ENCODE data around the gene IFT122.
"Not testable (repeated sequence)": the region's sequence is repeated elsewhere in the genome, so short reads cannot be mapped to it uniquely, and the experiment has no call there.

IFT122 gene

DNA sequence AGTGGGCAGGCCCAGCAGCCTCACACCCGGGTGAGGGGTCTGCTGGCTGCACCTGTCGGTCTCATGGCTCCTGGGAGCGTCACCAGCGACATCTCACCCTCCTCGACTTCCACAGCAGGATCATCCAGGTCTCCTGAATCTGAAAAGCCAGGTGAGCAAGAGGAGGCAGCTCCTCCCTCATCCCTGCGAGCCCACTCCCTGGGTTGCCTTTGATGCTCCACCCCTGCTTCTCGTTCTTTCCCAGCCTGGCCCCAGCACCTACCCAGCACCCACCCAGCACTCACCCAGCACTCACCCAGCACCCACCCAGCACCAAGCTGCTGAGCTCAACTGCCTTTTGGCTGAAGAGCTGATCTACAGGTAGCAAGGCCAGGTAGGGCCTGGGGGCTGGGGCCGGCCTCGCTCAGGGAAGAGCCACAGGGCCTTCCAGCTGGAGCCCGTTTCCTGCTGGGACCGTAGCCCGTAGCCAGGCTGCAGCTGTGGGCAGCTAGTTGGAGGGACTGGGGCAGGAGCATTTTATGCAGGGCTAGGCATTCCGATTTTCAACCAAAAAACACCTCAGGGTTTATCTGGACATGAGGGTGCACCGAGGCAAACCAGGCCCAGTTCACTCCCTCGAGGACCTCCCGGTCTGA, 103.2 kb downstream of the IFT122 start, which contains the start of gene H1-8:
TSS of gene H1-8 (plus strand) at position 20 of the 635 bp plus-strand sequence. CDS start at position 64, 44 bp downstream.
- no peak for TF ChIP-seq Cebpa-rat (IDR thresholded peaks at IDR 0.05)
- peaks cover 0 to 11% (median 5%) of the 10 kb centered on the region in 10 experiments; a peak in 13 of 20 replicates for H3K4me1 ChIP-seq
- no peak within 1 kb of the TSS; a peak in 1 of 22 replicates for H3K9ac ChIP-seq
- no peaks in the 10 kb centered on the region; a peak in 1 of 22 replicates for H4K20me1 ChIP-seq
- H3K36me3 ChIP-seq, result no peaks in the 10 kb centered on the region
- H3K27me3 ChIP-seq, result no peaks in the 10 kb centered on the region
- no peak within 1 kb of the TSS for H3K4me2 ChIP-seq
- H3K27ac ChIP-seq, result no peak within 1 kb of the TSS
- no peaks in the 10 kb centered on the region for H3K9me3 ChIP-seq (replicated peaks in 1 of 11)
- no peak within 1 kb of the TSS for H3K4me3 ChIP-seq

DNA sequence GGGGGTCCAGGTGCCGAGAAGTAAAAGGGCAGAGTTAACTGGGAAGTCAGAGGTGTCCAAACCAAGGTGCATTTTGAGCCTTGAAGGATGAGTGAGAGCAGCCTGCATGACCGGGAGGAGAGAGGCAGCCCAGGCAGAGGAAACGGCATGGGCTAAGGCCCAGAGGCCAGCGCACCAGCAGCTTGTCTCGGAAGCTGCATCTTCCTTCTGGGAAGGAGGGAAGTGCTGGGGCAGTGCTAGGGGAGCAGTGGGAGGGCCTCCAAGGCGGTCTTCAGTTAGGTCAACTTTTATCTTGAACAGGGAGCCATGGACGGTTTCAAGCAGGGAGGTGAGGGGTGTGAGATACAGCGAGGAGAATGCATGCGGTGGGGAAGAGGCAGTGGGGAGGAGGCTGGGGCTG, 104.0 kb downstream of the IFT122 start:
- Histone ChIP-seq H3K27me3 (no peaks in the 10 kb centered on the region), H3K9ac (no peak overlapping the region; a peak in 1 of 22 replicates), H3K36me3 (no peaks in the 10 kb centered on the region), H3K4me1 (peaks cover 2 to 16% (median 12%) of the 10 kb centered on the region in 10 experiments; a peak in 17 of 20 replicates), H3K9me3 (replicated peaks in 1 of 11) (no peaks in the 10 kb centered on the region), H3K4me3 (no peak overlapping the region), H4K20me1 (no peaks in the 10 kb centered on the region; a peak in 1 of 22 replicates), H3K27ac (no peak overlapping the region), H3K4me2 (no peak overlapping the region)
- no peak for TF ChIP-seq Cebpa-rat (IDR thresholded peaks at IDR 0.05)

DNA sequence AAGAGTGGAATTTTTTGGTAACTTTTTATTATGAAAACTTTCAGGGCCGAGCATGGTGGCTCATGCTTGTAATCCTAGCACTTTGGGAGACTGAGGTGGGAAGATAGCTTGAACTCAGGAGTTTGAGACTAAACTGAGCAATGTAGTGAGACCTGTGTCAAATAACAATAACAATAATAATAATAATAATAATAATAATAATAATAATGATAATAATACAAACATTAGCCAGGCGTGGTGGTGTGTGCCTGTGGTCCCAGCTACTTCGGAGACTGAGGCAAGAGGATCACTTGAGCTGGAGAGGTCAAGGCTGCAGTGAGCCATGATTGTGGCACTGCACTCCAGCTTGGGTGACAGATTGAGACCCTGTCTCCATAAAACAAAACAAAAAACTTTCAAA, 105.9 kb downstream of the IFT122 start:
- H4K20me1 ChIP-seq, result not testable (repeated sequence)

DNA sequence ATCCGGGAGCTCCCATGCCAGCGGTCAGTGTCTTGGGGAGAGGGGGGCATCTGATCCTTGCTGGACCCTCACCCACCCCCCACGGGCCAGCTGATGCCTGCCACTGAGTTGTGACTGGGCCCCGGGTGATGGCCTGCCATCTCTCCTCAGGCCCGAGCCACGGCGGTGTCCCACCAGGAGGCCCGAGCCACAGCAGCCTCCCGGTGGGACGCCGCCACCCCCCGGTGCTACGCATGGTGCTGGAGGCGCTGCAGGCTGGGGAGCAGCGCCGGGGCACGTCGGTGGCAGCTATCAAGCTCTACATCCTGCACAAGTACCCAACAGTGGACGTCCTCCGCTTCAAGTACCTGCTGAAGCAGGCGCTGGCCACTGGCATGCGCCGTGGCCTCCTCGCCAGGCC, 107.2 kb downstream of the IFT122 start:
- no peak overlapping the region for H3K4me3 ChIP-seq
- peaks cover 22 to 40% (median 27%) of the 10 kb centered on the region in 10 experiments; a peak in 19 of 20 replicates for H3K4me1 ChIP-seq
- no peak for TF ChIP-seq Cebpa-rat (IDR thresholded peaks at IDR 0.05)
- H3K9me3 ChIP-seq (replicated peaks in 1 of 11), result no peaks in the 10 kb centered on the region
- H3K4me2 ChIP-seq, result no peak overlapping the region
- H3K9ac ChIP-seq, result no peak overlapping the region
- H3K27ac ChIP-seq, result no peak overlapping the region
- no peaks in the 10 kb centered on the region for H3K27me3 ChIP-seq
- H3K36me3 ChIP-seq, result no peaks in the 10 kb centered on the region
- no peaks in the 10 kb centered on the region; a peak in 2 of 22 replicates for H4K20me1 ChIP-seq

More for the DNA sequence above, 105.9 kb downstream of the IFT122 start:
- not testable (repeated sequence) for H3K4me2 ChIP-seq; H3K27ac ChIP-seq; H3K27me3 ChIP-seq; H3K4me3 ChIP-seq; H3K36me3 ChIP-seq; H3K9ac ChIP-seq; H3K9me3 ChIP-seq (replicated peaks in 1 of 11)
- peaks cover 22 to 35% (median 26%) of the 10 kb centered on the region in 10 experiments; a peak in 17 of 20 replicates for H3K4me1 ChIP-seq

DNA sequence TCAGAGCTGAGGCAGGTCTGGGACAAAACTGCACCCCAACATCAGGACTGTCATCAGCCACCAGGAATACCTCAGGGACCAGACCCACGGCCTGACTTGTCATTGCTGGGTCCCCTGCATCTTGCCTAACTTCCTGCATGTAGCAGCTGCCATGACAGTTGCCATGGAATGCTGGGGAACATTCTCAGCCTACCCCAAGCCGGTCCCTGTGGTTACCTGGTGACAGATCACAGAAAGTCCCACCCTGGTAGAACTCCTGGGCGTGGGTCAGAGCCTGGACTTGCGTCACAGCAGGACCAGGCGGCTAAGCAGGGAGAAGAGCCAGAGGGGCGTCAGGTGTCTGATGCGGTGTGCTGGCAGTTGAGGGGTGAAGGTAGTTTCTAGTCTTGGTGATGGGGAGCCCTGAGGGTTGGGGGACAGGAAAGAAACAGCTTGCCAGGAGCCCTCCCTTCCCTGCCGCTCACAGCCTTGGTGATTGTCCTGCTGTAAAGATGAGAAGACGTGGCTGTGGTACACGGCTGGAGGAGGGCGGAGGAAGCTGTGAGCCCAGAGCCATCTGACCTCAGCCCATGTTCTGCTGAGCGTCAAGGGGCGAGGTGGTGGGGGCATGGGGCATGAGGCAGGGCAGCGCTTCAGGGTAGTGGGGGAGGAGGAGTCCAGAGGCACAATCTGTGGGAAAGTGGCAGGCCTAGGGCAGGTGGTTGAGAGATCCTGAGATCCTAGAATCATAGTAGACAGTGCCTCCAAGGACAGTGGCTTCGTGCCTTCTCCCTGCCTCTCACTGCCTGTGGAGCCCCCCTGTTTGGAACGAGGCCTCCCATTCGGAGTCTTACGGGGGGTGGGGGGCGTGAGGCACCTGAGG, 108.3 kb downstream of the IFT122 start:
- Histone ChIP-seq H3K27me3 (no peaks in the 10 kb centered on the region), H3K4me3 (no peak overlapping the region), H3K27ac (peak overlapping the region in 7 of 11 experiments; percentile 2 to 65 (median 44); a peak in 10 of 22 replicates), H3K4me2 (peak overlapping the region in 8 of 11 experiments; percentile 8 to 70 (median 32); a peak in 10 of 22 replicates), H3K9me3 (replicated peaks in 1 of 11) (no peaks in the 10 kb centered on the region), H4K20me1 (peaks cover 0 to 5% (median 0%) of the 10 kb centered on the region in 11 experiments; a peak in 2 of 22 replicates), H3K9ac (no peak overlapping the region), H3K4me1 (peaks cover 33 to 51% (median 38%) of the 10 kb centered on the region in 10 experiments), H3K36me3 (no peaks in the 10 kb centered on the region)
- TF ChIP-seq Cebpa-rat (IDR thresholded peaks at IDR 0.05), result no peak

DNA sequence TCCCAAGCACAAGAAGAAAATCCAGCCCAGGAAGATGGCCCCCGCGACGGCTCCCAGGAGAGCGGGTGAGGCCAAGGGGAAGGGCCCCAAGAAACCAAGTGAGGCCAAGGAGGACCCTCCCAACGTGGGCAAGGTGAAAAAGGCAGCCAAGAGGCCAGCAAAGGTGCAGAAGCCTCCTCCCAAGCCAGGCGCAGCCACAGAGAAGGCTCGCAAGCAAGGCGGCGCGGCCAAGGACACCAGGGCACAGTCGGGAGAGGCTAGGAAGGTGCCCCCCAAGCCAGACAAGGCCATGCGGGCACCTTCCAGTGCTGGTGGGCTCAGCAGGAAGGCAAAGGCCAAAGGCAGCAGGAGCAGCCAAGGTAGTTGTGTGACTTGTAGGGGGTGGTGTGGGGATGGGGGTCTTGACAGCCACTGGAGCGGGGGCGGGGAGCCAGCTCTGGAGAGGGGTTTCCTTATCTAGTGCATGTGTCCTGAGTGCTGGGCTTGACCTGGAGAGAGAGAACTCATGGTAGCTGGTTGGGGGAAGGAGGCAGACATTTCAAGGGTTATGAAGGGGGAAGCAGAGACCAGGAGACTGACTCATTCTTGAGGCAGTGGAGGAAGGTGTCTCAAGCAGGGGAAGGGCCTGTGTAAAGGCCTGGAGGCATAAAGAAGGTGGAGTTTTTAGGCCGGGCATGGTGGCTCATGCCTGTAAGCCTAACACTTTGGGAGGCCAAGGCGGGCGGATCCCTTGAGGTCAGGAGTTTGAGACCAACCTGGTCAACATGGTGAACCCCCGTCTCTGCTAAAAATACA, 109.2 kb downstream of the IFT122 start:
- TF ChIP-seq Cebpa-rat (IDR thresholded peaks at IDR 0.05), result no peak
- Histone ChIP-seq H3K9me3 (replicated peaks in 1 of 11) (no peaks in the 10 kb centered on the region), H3K4me1 (peaks cover 42 to 59% (median 47%) of the 10 kb centered on the region in 10 experiments)

DNA sequence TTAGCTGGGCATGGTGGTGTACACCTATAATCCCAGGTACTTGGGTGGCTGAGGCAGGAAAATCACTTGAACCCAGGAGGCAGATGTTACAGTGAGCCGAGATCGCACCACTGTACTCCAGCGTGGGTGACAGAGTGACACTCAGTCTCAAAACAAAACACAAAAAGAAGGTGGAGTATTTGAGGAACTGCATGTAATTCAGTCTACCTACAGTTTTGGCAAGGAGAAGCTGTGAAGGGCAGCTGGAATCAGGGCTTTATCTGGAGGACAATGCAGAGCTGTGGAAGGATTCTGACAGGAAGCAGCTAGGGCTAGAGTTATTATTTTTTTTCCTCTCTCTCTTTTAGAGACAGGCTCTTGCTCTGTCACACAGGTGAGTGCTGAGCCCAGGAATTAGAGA, 109.8 kb downstream of the IFT122 start:
- Histone ChIP-seq H3K9me3 (replicated peaks in 1 of 11) (no peaks in the 10 kb centered on the region), H3K4me3 (no peak overlapping the region), H3K9ac (0 out of 22 replicates have a peak overlapping the region, but pooled peaks of 1 of the 11 experiments have one; percentile 19), H3K4me2 (peak overlapping the region in 7 of 11 experiments; percentile 7 to 70 (median 58); a peak in 11 of 22 replicates), H3K27ac (peak overlapping the region in 4 of 11 experiments; percentile 36 to 65 (median 53); a peak in 7 of 22 replicates), H3K4me1 (peaks cover 48 to 65% (median 53%) of the 10 kb centered on the region in 10 experiments), H3K27me3 (no peaks in the 10 kb centered on the region), H4K20me1 (peaks cover 0 to 11% (median 0%) of the 10 kb centered on the region in 11 experiments; a peak in 5 of 22 replicates), H3K36me3 (peaks cover 0 to 2% (median 0%) of the 10 kb centered on the region in 11 experiments; a peak in 2 of 22 replicates)
- TF ChIP-seq Cebpa-rat (IDR thresholded peaks at IDR 0.05), result no peak

More for the DNA sequence above, 109.2 kb downstream of the IFT122 start:
- H3K9ac ChIP-seq, result 0 out of 22 replicates have a peak overlapping the region, but pooled peaks of 1 of the 11 experiments have one; percentile 19
- H3K27ac ChIP-seq, result peak overlapping the region in 7 of 11 experiments; percentile 2 to 65 (median 44); a peak in 11 of 22 replicates
- H3K27me3 ChIP-seq, result no peaks in the 10 kb centered on the region
- H4K20me1 ChIP-seq, result peaks cover 0 to 5% (median 0%) of the 10 kb centered on the region in 11 experiments; a peak in 3 of 22 replicates
- H3K4me3 ChIP-seq, result no peak overlapping the region
- H3K4me2 ChIP-seq, result peak overlapping the region in 10 of 11 experiments; percentile 8 to 70 (median 46); a peak in 14 of 22 replicates
- H3K36me3 ChIP-seq, result no peaks in the 10 kb centered on the region
